MCF 10A (cell line): Measurements from ENCODE around the gene FASTKD3. TPM values are rescaled to one million over a fixed set of nuclear protein-coding genes. Genes with fewer than 3 reads are reported as not detected.

ENCODE experiments used
- BruUV-seq: library from RNA; stranded (reverse); fragments of 400-500 nt; replicated peaks from 2 replicates; lab custom pipeline; 2021; lab: Mats Ljungman, UMichigan
- CTCF ChIA-PET: fragments of 300-600 bp; sonication (Branson Sonifier 250); formaldehyde crosslinking; extraction: SDS; loops from one replicate; lab custom pipeline; 2021; ENCODE audit warnings: antibody characterized with exemption, inconsistent platforms; lab: Yijun Ruan, JAX
- POLR2A ChIA-PET: fragments of 300-600, 350-650 bp; sonication (Branson Sonifier 250); formaldehyde crosslinking; extraction: SDS; loops from one replicate; lab custom pipeline; 2020; ENCODE audit warnings: antibody characterized with exemption, inconsistent platforms; lab: Yijun Ruan, JAX
- DNase-seq: peaks from one replicate; pipeline ENCODE4 v3.0.0-alpha.2; 2018; ENCODE audit not compliant: unreplicated experiment
- H3K27ac Mint-ChIP-seq: one replicate; pipeline ENCODE4 v1.8.0; 2022; ENCODE audit warnings: mild to moderate bottlenecking, low read depth, mixed read lengths; ENCODE audit not compliant: unreplicated experiment
- H3K27me3 Mint-ChIP-seq: one replicate; pipeline ENCODE4 v1.8.0; 2022; ENCODE audit warnings: mixed read lengths; ENCODE audit not compliant: insufficient read depth, unreplicated experiment
- H3K36me3 Mint-ChIP-seq: one replicate; pipeline ENCODE4 v1.8.0; 2022; ENCODE audit warnings: mild to moderate bottlenecking, moderate library complexity, mixed read lengths; ENCODE audit not compliant: insufficient read depth, unreplicated experiment
- H3K4me1 Mint-ChIP-seq: one replicate; pipeline ENCODE4 v1.8.0; 2022; ENCODE audit warnings: mixed read lengths; ENCODE audit not compliant: insufficient read depth, unreplicated experiment
- H3K4me3 Mint-ChIP-seq: one replicate; pipeline ENCODE4 v1.8.0; 2022; ENCODE audit warnings: mild to moderate bottlenecking, moderate library complexity, mixed read lengths; ENCODE audit not compliant: unreplicated experiment
- H3K9me3 Mint-ChIP-seq: one replicate; pipeline ENCODE4 v1.8.0; 2022; ENCODE audit warnings: mixed read lengths; ENCODE audit not compliant: unreplicated experiment
- CTCF ChIP-seq: fragments of 200-600 bp; IDR thresholded peaks from one replicate; pipeline ENCODE4 v1.8.0; 2022; ENCODE audit warnings: antibody characterized with exemption, mild to moderate bottlenecking; ENCODE audit not compliant: unreplicated experiment
- intact Hi-C: fragments of 100-400 bp; cut with micrococcal nuclease; formaldehyde crosslinking; loops from 2 replicates; pipeline ENCODE4 v1.14.1; 2022
- total RNA-seq: library from RNA; stranded (reverse); gene quantifications from 2 replicates; pipeline ENCODE4 v1.2.3, GENCODE V29; 2022

The FASTKD3 gene
- total RNA-seq, 1 experiment from 2014 or later: 7.8 TPM

DNA sequence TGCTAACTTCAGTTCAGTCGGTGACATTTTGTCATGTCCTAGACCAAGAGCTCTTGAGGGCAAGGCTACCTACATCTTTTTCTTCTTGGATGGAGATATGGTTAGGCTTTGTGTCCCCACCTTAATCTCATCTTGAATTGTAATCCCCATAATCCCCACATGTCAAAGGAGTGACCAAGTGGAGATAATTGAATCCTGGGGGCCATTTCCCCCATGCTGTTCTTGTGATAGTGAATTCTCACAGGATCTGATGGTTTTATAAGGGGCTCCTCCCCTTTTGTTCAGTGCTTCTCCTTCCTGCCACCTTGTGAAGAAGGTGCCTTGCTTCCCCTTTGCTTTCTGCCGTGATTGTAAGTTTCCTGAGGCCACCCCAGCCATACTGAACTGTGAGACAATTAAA, 15.8 kb downstream of the FASTKD3 start:
- ChIA-PET POLR2A (no interaction called here), CTCF (interaction anchor here (0.9 kb wide), 1 partner anchor 100 kb away, joined by 3 read pairs; no protein-coding TSS in a partner anchor)
- DNase-seq: no peak
- Mint-ChIP-seq H3K4me3 (no peak overlapping the region), H3K27me3 (peaks cover 14% of the 10 kb centered on the region), H3K4me1 (no peaks in the 10 kb centered on the region), H3K27ac (no peak overlapping the region), H3K9me3 (no peaks in the 10 kb centered on the region), H3K36me3 (no peaks in the 10 kb centered on the region)
- intact Hi-C loops: no loop called here
- TF ChIP-seq CTCF: no peak
- no TSS peak for BruUV-seq

GRCh38 chr5:7852542-7852941, 16.3 kb downstream of the FASTKD3 start:
- no peak for TF ChIP-seq CTCF
- CTCF ChIA-PET: interaction anchor here (0.9 kb wide), 1 partner anchor 100 kb away, joined by 3 read pairs; no protein-coding TSS in a partner anchor
- intact Hi-C loops: no loop called here
- H3K27ac Mint-ChIP-seq: no peak overlapping the region
- H3K27me3 Mint-ChIP-seq: peaks cover 14% of the 10 kb centered on the region
- no peak for DNase-seq
- no peaks in the 10 kb centered on the region for H3K36me3 Mint-ChIP-seq
- H3K4me3 Mint-ChIP-seq: no peak overlapping the region
- H3K4me1 Mint-ChIP-seq: no peaks in the 10 kb centered on the region
- POLR2A ChIA-PET: no interaction called here
- no peaks in the 10 kb centered on the region for H3K9me3 Mint-ChIP-seq
- BruUV-seq: no TSS peak

DNA sequence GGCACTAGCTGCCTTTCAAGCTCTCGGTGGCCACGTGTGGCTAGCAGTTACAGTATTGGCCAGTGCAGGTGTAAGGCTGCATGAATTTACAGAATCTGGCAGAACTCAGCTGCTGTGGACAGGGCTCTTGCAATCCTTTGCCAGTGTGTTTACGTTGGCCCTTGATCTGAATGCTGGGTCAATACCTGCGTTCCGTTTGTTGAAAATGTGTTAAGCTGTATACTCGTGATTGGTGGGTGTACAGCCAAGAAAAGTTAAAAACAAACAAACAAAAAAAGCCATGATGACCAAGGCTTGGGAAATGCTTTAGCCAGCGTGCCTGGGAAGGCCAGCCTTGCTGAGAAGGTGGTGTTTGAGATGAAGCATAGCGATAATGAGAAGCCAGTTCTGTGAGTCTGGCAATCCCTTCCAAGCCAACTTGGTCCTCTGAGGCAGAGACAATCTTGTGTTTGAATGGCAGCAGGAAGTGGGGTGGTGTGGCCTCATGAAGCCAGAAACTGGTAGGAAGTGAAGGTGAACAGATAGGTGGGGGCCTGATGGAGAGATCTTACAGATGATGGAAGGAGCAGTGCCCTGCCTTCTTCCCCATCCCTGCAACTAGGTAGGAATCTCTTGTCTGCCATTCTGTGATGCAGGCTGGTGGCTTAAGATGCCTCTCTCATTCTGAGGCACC, 17.1 kb downstream of the FASTKD3 start:
- peaks cover 14% of the 10 kb centered on the region for H3K27me3 Mint-ChIP-seq
- BruUV-seq: no TSS peak
- POLR2A ChIA-PET: no interaction called here
- H3K4me1 Mint-ChIP-seq: no peaks in the 10 kb centered on the region
- H3K36me3 Mint-ChIP-seq: no peaks in the 10 kb centered on the region
- H3K4me3 Mint-ChIP-seq: no peak overlapping the region
- no peak overlapping the region for H3K27ac Mint-ChIP-seq
- CTCF ChIA-PET: interaction anchor here (0.5 kb wide), 1 partner anchor 976 kb away, joined by 3 read pairs; no protein-coding TSS in a partner anchor
- no peak for DNase-seq
- intact Hi-C loops: no loop called here
- no peaks in the 10 kb centered on the region for H3K9me3 Mint-ChIP-seq
- no peak for TF ChIP-seq CTCF

DNA sequence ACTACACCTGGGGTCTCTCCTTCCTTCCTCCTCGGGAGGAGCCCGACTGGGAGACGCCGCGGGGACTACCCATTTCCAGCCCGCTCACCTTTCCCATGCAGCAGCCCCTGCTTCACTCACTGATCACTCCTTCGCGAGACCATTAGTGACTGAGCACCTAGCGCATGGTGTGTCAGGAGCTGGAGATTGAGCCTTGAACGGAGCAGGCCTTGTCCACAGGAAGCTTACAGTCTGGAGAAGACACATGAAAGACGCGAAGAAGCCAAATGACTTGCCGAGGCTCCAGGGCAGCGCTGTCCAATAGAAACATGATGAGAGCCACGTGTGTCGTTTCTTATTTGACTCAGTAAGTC, 17.6 kb downstream of the FASTKD3 start:
- CTCF ChIA-PET: interaction anchor here (0.5 to 1.4 kb wide), 2 partner anchors 34 to 975 kb away, joined by 3 to 4 read pairs; no protein-coding TSS in a partner anchor
- Mint-ChIP-seq H3K4me1 (no peaks in the 10 kb centered on the region), H3K27ac (no peak overlapping the region), H3K27me3 (peaks cover 14% of the 10 kb centered on the region), H3K4me3 (no peak overlapping the region), H3K36me3 (no peaks in the 10 kb centered on the region), H3K9me3 (no peaks in the 10 kb centered on the region)
- intact Hi-C loops: no loop called here
- BruUV-seq: no TSS peak
- TF ChIP-seq CTCF: no peak
- DNase-seq: no peak
- POLR2A ChIA-PET: no interaction called here
